ENCODE measurements around the gene PDGFRB. TPM values are rescaled to one million over a fixed set of nuclear protein-coding genes. Genes with fewer than 3 reads are reported as not detected.

Gene PDGFRB
- total RNA-seq, 1 experiment from 2014 or later = 0.34 TPM

GRCh38 chr5:150109921-150110320, 45.7 kb downstream of the PDGFRB start (continued):
- TF ChIP-seq EGR1 (IDR thresholded peaks at IDR 0.05; ENCODE audit: low read depth) = no peak

GRCh38 chr5:150108711-150109514, 46.7 kb downstream of the PDGFRB start:
- Histone ChIP-seq H3K4me1 (ENCODE audit: control insufficient read depth in 1 of 2, insufficient read depth in 2 of 2, low read length in 2 of 2) (peaks cover 0 to 23% of the 10 kb centered on the region in 2 experiments; a peak in 2 of 4 replicates), H3K36me3 (ENCODE audit: control insufficient read depth in 1 of 2, insufficient read depth in 2 of 2, low read length in 2 of 2) (no peaks in the 10 kb centered on the region), H3K79me2 (ENCODE audit: insufficient read depth, low read length) (no peaks in the 10 kb centered on the region), H3K27ac (ENCODE audit: low read depth, low read length) (no peak overlapping the region), H3K4me3 (replicated peaks in 1 of 2; ENCODE audit: low read depth in 1 of 2, low read length in 2 of 2) (no peak overlapping the region), H2AFZ (ENCODE audit: low read depth, low read length, poor library complexity, severe bottlenecking) (no peak overlapping the region), H4K20me1 (ENCODE audit: insufficient read depth) (no peaks in the 10 kb centered on the region), H3K9ac (ENCODE audit: low read length) (no peak overlapping the region), H3K27me3 (ENCODE audit: insufficient read depth, low read length) (no peaks in the 10 kb centered on the region), H3K4me2 (ENCODE audit: low read length) (no peak overlapping the region), H3K9me2 (ENCODE audit: insufficient read depth) (no peaks in the 10 kb centered on the region), H3K9me3 (ENCODE audit: control insufficient read depth in 1 of 2, insufficient read depth in 1 of 2, low read depth in 1 of 2, low read length in 2 of 2) (no peaks in the 10 kb centered on the region)
- ATAC-seq (no peak), DNase-seq (ENCODE audit: low read depth, low spot score) (no peak)
- intact Hi-C loops (cut with micrococcal nuclease) = no loop called here
- ChIA-PET RAD21 (ENCODE audit: low non-redundant PET in 1 of 2, low total read pairs in 2 of 2, uncharacterized antibody in 2 of 2, unreplicated experiment in 2 of 2) (no interaction called here), POLR2A (no interaction called here), CTCF (interaction anchor here (0.9 kb wide), 1 partner anchor 10 kb away, joined by 3 read pairs; no protein-coding TSS in a partner anchor)
- BruUV-seq (replicated peaks) = no TSS peak
- TF ChIP-seq CEBPB (IDR thresholded peaks at IDR 0.05; ENCODE audit: low read depth) (no peak), SIN3A (IDR thresholded peaks at IDR 0.05; ENCODE audit: low read depth) (no peak), ZFX (IDR thresholded peaks at IDR 0.05) (no peak), POLR2AphosphoS5 (IDR thresholded peaks at IDR 0.05; ENCODE audit: low read depth, low read length) (no peak), SRF (IDR thresholded peaks at IDR 0.05; ENCODE audit: low read depth) (no peak), ZBTB33 (IDR thresholded peaks at IDR 0.05; ENCODE audit: extremely low read depth, insufficient replicate concordance, low read length) (no peak), ZNF274 (IDR thresholded peaks at IDR 0.05; ENCODE audit: low read depth, low read length) (no peak), JUND (IDR thresholded peaks at IDR 0.05) (no peak), RAD21 (IDR thresholded peaks at IDR 0.05; ENCODE audit: low read depth) (no peak), EZH2phosphoT487 (IDR thresholded peaks at IDR 0.05; ENCODE audit: borderline replicate concordance) (no peak), SP1 (IDR thresholded peaks at IDR 0.05; ENCODE audit: low read depth) (no peak), MAX (IDR thresholded peaks at IDR 0.05) (no peak), TCF7L2 (IDR thresholded peaks at IDR 0.05; ENCODE audit: borderline replicate concordance, extremely low read depth, insufficient read depth, insufficient read length) (no peak)

Measured in HCT116 (cell line).